Adrenal gland (tissue), 12 donors: ENCODE measurements around the gene CFAP97. TPM values are rescaled to one million over a fixed set of nuclear protein-coding genes. Genes with fewer than 3 reads are reported as not detected.
A peak's percentile ranks its signal among the peaks of the same experiment; 100 is the strongest.

Source experiments
- DNase-seq, 7 donors: peaks; one replicate each; pipeline ENCODE4 v3.0.0-alpha.2; 2019 to 2020
- H3K27ac ChIP-seq, 5 donors: fragments of 200-600 bp; sonication (generic) in 4 of 5; 1 replicate in 3 of 5; 2 replicates in 2 of 5; pipeline versions ENCODE4 v1.5.1 to v1.8.0; 2016 to 2020; ENCODE audit warnings: mild to moderate bottlenecking in 1 of 5
- H3K27me3 ChIP-seq: fragments of 200-600 bp; 2 replicates; pipeline ENCODE4 v1.8.0; 2021
- H3K36me3 ChIP-seq, 2 donors: fragments of 200-600 bp; replicated peaks in 1 of 2; 1 replicate in 1 of 2; 2 replicates in 1 of 2; pipeline versions ENCODE4 v1.5.1 to v1.8.0; 2018 to 2022
- H3K4me1 ChIP-seq, 2 donors: fragments of 200-600 bp; replicated peaks in 1 of 2; 1 replicate in 1 of 2; 2 replicates in 1 of 2; pipeline versions ENCODE4 v1.5.1 to v1.8.0; 2018 to 2021
- H3K4me3 ChIP-seq, 4 donors: fragments of 200-600 bp; sonication (generic) in 3 of 4; one replicate each; pipeline ENCODE4 v1.5.1; 2016 to 2018
- H3K9me3 ChIP-seq, 3 donors: fragments of 200-600 bp; sonication (generic) in 1 of 3; replicated peaks in 1 of 3; 1 replicate in 2 of 3; 2 replicates in 1 of 3; pipeline versions ENCODE4 v1.5.1 to v1.8.0; 2016 to 2021
- CTCF ChIP-seq, 6 experiments: fragments of 450-650 bp in 4 of 6; fragments of 200-600 bp in 2 of 6; sonication (generic) in 1 of 6; IDR thresholded peaks; 1 replicate in 5 of 6; 2 replicates in 1 of 6; pipeline versions ENCODE4 v1.5.1 to v1.8.0; 2016 to 2021; ENCODE audit warnings: antibody characterized with exemption in 6 of 6, mild to moderate bottlenecking in 2 of 6, moderate library complexity in 1 of 6
- POLR2A ChIP-seq, 2 donors: fragments of 450-650 bp; IDR thresholded peaks; one replicate each; pipeline ENCODE4 v1.6.1; 2017; ENCODE audit warnings: antibody characterized with exemption in 2 of 2, mild to moderate bottlenecking in 2 of 2, moderate library complexity in 1 of 2
- WGBS, 4 donors: extraction: QIAGEN DNeasy Blood & Tissue Kit in 2 of 4; methylation state at CpG; one replicate each; pipeline versions ENCODE4 v1.1.5 to v1.1.7; 2013 to 2017; 5-methylcytosine and 5-hydroxymethylcytosine counted together
- intact Hi-C, 2 donors: fragments of 100-400 bp; cut with DNase I; formaldehyde crosslinking; loops; one replicate each; pipeline versions ENCODE4 v1.14.1 to v1.15.0; 2022 to 2023
- polyA plus RNA-seq, 3 donors: library from polyadenylated mRNA; stranded (reverse); fragments of 200-250 nt in 2 of 3; fragments of 350-450 nt in 1 of 3; fragmentation: Illumina TruSeq in 1 of 3; extraction: RNeasy Lipid Tissue Mini Kit (QIAGEN cat#74804) in 1 of 3; gene quantifications; one replicate each; pipeline ENCODE4 v1.2.3, GENCODE V29; 2013 to 2014
- total RNA-seq, 9 donors: library from RNA; depleted of rRNA in 4 of 9; stranded (reverse); fragments of >200 nt in 4 of 9; fragments of 120-200 nt in 1 of 9; fragmentation: NEBNext Ultra II Directional in 1 of 9; extraction: Animal tissue kit (Norgen Biotek cat#: 25700) in 1 of 9; gene quantifications; one replicate each; pipeline versions ENCODE4 v1.1.0 to v1.2.4, GENCODE V29; 2013 to 2023
- donor health status: healthy with polysubstance abuse.
- donor health status: Bipolar disorder and iron deficiency.
- donor health status: DM: yes; HTN: yes; CAD: no.
- donor health status: DM: no; HTN: no; CAD: no.
- donor health status: DM: no; HTN: no; CAD: no.
- donor health status: DM: yes; HTN: yes; CAD: no.

CFAP97 gene
- total and polyA plus RNA-seq, 12 donors: 3.9 to 33.3 (median 25.4) TPM

- TF ChIP-seq POLR2A (IDR thresholded peaks at IDR 0.05): no peak
- TF ChIP-seq CTCF (IDR thresholded peaks at IDR 0.05): no peak
- Histone ChIP-seq H3K36me3 (no peaks in the 10 kb centered on the region), H3K27ac (no peak overlapping the region), H3K9me3 (no peaks in the 10 kb centered on the region), H3K4me1 (peaks cover 14 to 18% of the 10 kb centered on the region in 2 donors), H3K4me3 (no peak overlapping the region), H3K27me3 (no peaks in the 10 kb centered on the region)
- no peak for DNase-seq
- intact Hi-C loops: no loop called here
- WGBS, 4 donors: 86 to 94% (median 89%) methylated on average over 9 of the region's 9 CpGs
These were observed 24.0 kb upstream of the CFAP97 start for GRCh38 chr4:185227713-185228278.

GRCh38 chr4:185227131-185227551 lies 23.3 kb upstream of the CFAP97 start:
- H3K36me3 ChIP-seq: no peaks in the 10 kb centered on the region
- peaks cover 7 to 11% of the 10 kb centered on the region in 2 donors for H3K4me1 ChIP-seq
- DNase-seq: peak; percentile 69 to 86 (median 73)
- intact Hi-C loops: no loop called here
- H3K27me3 ChIP-seq: no peaks in the 10 kb centered on the region
- H3K27ac ChIP-seq: peak overlapping the region in 3 of 5 donors; percentile 36 to 62 (median 46)
- no peaks in the 10 kb centered on the region for H3K9me3 ChIP-seq
- peak in 2 of 6 experiments; percentile 11 to 16 for TF ChIP-seq CTCF (IDR thresholded peaks at IDR 0.05)
- TF ChIP-seq POLR2A (IDR thresholded peaks at IDR 0.05): no peak
- WGBS, 4 donors: 17 to 37% (median 28%) methylated on average over 4 of the region's 4 CpGs
- H3K4me3 ChIP-seq: no peak overlapping the region

GRCh38 chr4:185225940-185226339 lies 22.1 kb upstream of the CFAP97 start:
- no peak for DNase-seq
- Histone ChIP-seq H3K9me3 (no peaks in the 10 kb centered on the region), H3K4me1 (peaks cover 6% of the 10 kb centered on the region in 2 donors), H3K36me3 (no peaks in the 10 kb centered on the region), H3K27me3 (no peaks in the 10 kb centered on the region), H3K4me3 (no peak overlapping the region), H3K27ac (no peak overlapping the region)
- TF ChIP-seq CTCF (IDR thresholded peaks at IDR 0.05) (no peak), POLR2A (IDR thresholded peaks at IDR 0.05) (no peak)
- WGBS, 4 donors: 96 to 98% (median 97%) methylated on average over 6 of the region's 6 CpGs
- intact Hi-C loops: no loop called here

GRCh38 chr4:185224597-185224996 lies 20.8 kb upstream of the CFAP97 start:
- H3K4me3 ChIP-seq: no peak overlapping the region
- H3K9me3 ChIP-seq: no peaks in the 10 kb centered on the region
- intact Hi-C loops: no loop called here
- no peak for DNase-seq
- TF ChIP-seq POLR2A (IDR thresholded peaks at IDR 0.05) (no peak), CTCF (IDR thresholded peaks at IDR 0.05) (peak in 3 of 6 experiments; percentile 12 to 24 (median 20))
- H3K36me3 ChIP-seq: no peaks in the 10 kb centered on the region
- peaks cover 6 to 14% of the 10 kb centered on the region in 2 donors for H3K4me1 ChIP-seq
- H3K27ac ChIP-seq: no peak overlapping the region
- H3K27me3 ChIP-seq: no peaks in the 10 kb centered on the region
